ENCODE data around the gene ECHDC3. TPM values are rescaled to one million over a fixed set of nuclear protein-coding genes. Genes with fewer than 3 reads are reported as not detected.

The ECHDC3 gene
- total RNA-seq, 1 donor from 2014 or later, result 4.0 TPM

DNA sequence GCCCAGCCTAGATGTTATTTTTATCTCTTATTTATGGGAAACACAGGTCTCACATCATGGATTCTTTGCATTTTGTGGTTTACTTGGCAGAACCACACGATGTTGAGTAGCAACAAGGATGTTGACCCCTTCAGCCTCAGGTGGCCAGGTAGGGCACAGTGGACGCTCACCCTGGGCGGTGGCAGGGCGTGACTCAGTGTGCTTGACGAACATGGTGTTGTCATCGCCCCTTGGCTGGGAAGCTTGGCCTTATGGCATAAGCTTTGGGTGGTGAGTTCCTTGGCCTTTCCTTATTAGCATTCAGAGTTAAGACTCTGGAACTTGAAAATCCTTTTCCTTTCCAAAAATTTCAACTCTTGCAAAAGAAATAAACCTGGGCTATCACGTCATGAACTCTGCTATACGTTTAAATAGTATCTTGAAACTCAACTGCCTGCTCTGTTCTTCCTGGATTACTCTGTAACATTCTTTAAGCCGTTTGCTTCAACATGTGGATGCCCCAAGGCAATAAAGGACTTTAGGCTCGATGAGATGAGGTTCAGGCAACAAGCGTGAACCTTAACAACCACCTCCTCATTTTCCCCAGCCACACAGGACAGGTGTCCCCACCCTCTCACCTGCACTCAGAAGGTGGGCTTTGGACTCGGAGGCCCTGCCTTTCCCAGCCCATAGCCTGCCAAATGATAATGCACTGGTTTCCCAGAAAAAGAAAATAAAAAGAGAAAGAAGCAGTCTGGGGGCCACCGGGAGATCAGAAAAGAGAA, 22.5 kb upstream of the ECHDC3 start:
- TF ChIP-seq, protein P1, sequence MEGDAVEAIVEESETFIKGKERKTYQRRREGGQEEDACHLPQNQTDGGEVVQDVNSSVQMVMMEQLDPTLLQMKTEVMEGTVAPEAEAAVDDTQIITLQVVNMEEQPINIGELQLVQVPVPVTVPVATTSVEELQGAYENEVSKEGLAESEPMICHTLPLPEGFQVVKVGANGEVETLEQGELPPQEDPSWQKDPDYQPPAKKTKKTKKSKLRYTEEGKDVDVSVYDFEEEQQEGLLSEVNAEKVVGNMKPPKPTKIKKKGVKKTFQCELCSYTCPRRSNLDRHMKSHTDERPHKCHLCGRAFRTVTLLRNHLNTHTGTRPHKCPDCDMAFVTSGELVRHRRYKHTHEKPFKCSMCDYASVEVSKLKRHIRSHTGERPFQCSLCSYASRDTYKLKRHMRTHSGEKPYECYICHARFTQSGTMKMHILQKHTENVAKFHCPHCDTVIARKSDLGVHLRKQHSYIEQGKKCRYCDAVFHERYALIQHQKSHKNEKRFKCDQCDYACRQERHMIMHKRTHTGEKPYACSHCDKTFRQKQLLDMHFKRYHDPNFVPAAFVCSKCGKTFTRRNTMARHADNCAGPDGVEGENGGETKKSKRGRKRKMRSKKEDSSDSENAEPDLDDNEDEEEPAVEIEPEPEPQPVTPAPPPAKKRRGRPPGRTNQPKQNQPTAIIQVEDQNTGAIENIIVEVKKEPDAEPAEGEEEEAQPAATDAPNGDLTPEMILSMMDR (conservative IDR thresholded peaks at IDR 0.05), result no peak
- Mint-ChIP-seq H3K4me1 (ENCODE audit: unreplicated experiment) (no peaks in the 10 kb centered on the region), H3K27ac (no peak overlapping the region), H3K9me3 (no peaks in the 10 kb centered on the region), H3K4me3 (no peak overlapping the region), H3K27me3 (no peaks in the 10 kb centered on the region), H3K36me3 (no peaks in the 10 kb centered on the region)
- no peak for DNase-seq (ENCODE audit: extremely low spot score, unreplicated experiment)

DNA sequence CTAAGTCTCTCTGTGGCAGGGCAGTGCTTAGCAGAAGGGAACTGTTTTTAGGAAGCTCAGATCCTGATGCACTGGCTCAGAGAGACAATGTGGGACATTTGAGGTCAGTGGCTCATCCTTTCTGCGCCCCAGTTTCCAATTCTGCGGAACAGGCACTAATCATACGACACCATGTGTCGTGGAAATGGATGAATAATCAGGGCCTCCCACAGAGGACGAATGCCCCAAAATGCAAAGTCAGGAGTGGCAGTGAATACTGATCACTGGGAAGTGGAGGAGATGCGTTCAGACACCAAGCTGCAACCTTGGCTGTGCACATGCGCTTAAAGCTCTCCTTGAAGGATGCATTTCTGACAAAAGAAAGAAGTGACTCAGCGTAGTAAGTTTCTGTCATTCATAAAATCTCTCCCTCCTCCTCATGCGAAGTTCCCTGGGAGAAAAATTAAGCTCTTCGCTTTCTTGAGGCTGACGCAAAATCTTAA, 21.9 kb upstream of the ECHDC3 start:
- Mint-ChIP-seq H3K4me1 (ENCODE audit: unreplicated experiment) (peaks cover 4% of the 10 kb centered on the region), H3K36me3 (no peaks in the 10 kb centered on the region), H3K4me3 (no peak overlapping the region), H3K27me3 (no peaks in the 10 kb centered on the region), H3K9me3 (no peaks in the 10 kb centered on the region), H3K27ac (no peak overlapping the region)
- no peak for DNase-seq (ENCODE audit: extremely low spot score, unreplicated experiment)
- TF ChIP-seq, protein P1 (conservative IDR thresholded peaks at IDR 0.05), result no peak

DNA sequence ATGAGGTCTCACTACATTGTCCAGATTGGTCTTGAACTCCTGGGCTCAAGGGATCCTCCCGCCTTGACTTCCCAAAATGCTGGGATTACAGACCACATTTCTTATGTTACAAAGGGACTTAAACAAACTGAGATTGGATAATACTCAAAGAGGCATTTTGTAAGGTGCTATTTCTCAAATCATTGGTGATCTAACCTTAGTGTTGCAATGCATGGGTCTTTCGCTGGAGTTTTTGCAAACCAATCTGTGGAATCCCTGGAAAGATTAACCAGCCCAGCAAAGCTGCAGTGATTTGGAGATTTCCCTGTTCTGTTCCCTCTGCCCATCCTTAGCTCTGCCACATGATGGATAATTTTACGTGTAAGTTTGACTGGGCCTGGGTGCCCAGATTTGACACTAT, 20.4 kb upstream of the ECHDC3 start:
- H3K27ac Mint-ChIP-seq, result no peak overlapping the region
- H3K4me3 Mint-ChIP-seq, result no peak overlapping the region
- TF ChIP-seq, protein P1 (conservative IDR thresholded peaks at IDR 0.05), result no peak
- H3K36me3 Mint-ChIP-seq, result no peaks in the 10 kb centered on the region
- no peak for DNase-seq (ENCODE audit: extremely low spot score, unreplicated experiment)
- H3K27me3 Mint-ChIP-seq, result no peaks in the 10 kb centered on the region
- no peaks in the 10 kb centered on the region for H3K9me3 Mint-ChIP-seq
- H3K4me1 Mint-ChIP-seq (ENCODE audit: unreplicated experiment), result peaks cover 6% of the 10 kb centered on the region

DNA sequence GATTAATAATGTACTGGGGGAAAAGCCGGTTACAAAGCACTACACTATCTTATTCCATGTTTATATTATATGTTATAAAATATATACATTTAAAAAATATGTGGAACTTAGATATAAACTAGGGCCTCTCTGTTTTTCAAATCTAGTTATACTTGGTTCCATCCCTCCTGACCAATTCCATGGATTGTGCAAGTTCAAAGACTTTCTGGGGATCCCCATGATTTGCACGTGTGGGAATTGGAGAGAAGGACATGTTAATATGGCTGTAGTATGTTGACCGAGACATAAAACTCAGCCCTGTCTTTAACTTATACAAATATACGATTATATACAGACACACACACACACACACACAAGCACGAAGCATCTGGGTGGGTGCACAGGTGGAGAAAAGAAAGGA, 18.8 kb upstream of the ECHDC3 start:
- TF ChIP-seq, protein P1 (conservative IDR thresholded peaks at IDR 0.05), result no peak
- Mint-ChIP-seq H3K9me3 (peaks cover under 1% of the 10 kb centered on the region), H3K27me3 (no peaks in the 10 kb centered on the region), H3K4me1 (ENCODE audit: unreplicated experiment) (peaks cover 6% of the 10 kb centered on the region), H3K36me3 (no peaks in the 10 kb centered on the region), H3K4me3 (no peak overlapping the region), H3K27ac (no peak overlapping the region)
- no peak for DNase-seq (ENCODE audit: extremely low spot score, unreplicated experiment)

DNA sequence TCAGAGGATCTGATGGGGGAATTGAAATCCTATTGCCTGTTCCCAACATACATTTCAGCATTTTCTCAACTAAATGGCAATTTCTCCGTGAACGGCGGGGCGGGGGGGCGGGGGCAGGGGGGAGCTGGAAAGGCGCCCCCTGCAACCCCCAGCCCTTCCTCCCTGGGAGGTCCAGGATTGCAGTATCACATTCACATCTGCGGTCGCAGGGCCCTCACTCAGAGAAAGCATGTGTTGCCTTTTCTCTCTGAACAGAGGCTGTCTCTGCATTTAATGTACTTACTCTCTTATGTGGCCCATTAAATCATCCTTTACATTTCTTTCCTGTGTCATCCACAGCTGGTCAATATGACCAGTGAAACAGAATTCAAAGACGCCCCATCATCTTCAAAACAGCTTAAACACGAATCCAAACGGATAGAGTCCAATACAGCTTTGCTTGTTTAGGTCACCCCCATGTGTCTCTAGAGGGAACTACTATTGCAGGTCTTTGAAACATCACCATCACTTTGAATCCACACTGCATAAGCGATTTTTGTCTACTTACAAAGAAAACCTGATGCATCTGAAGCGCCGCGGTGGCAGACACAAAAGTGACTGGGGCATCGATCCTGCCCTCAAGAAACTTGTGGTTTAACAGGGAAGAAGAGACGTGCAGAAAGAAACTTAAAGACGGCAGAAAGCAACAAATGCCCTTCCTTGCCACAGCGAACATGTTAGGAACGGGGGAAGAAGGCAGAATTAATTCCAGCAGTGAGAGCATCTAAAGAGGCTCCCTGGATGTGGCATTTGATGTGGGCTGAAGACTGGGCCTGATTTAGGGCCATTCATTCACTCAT, 17.0 kb upstream of the ECHDC3 start:
- TF ChIP-seq, protein P1 (conservative IDR thresholded peaks at IDR 0.05), result peak; percentile 75
- Mint-ChIP-seq H3K36me3 (no peaks in the 10 kb centered on the region), H3K9me3 (peaks cover 3% of the 10 kb centered on the region), H3K4me3 (no peak overlapping the region), H3K27ac (peak overlapping the region; percentile 7), H3K4me1 (ENCODE audit: unreplicated experiment) (peaks cover 6% of the 10 kb centered on the region), H3K27me3 (no peaks in the 10 kb centered on the region)
- DNase-seq (ENCODE audit: extremely low spot score, unreplicated experiment), result no peak

All from type B pancreatic cell (in vitro differentiated cells).